Natural killer cell (primary cell): ENCODE measurements around the gene TBC1D7. TPM values are rescaled to one million over a fixed set of nuclear protein-coding genes. Genes with fewer than 3 reads are reported as not detected.

ENCODE experiments used
- ATAC-seq, 3 donors: fragments of 150-1000 bp in 2 of 3; fragments of 200-7000 bp in 1 of 3; cut with Tn5 transposase; 1 replicate in 1 of 3; 2 replicates in 2 of 3; pipeline ENCODE4 v1.10.0; 2021; ENCODE audit warnings: mild to moderate bottlenecking in 2 of 3, moderate library complexity in 2 of 3
- DNase-seq, 2 donors: peaks; one replicate each; pipeline versions ENCODE4 v3.0.0 to v3.0.0-alpha.2; 2013 to 2021; ENCODE audit warnings: mixed read lengths in 1 of 2
- H3K27ac ChIP-seq: one replicate; pipeline ENCODE4 v1.5.1; 2013; ENCODE audit warnings: mild to moderate bottlenecking, low read length
- H3K27me3 ChIP-seq: one replicate; pipeline ENCODE4 v1.6.1; 2013; ENCODE audit warnings: low read length; ENCODE audit not compliant: control insufficient read depth, insufficient read depth
- H3K36me3 ChIP-seq: one replicate; pipeline ENCODE4 v1.6.1; 2013; ENCODE audit warnings: low read length; ENCODE audit not compliant: control insufficient read depth, insufficient read depth
- H3K4me1 ChIP-seq: one replicate; pipeline ENCODE4 v1.6.1; 2013; ENCODE audit warnings: low read length; ENCODE audit not compliant: control insufficient read depth, insufficient read depth
- H3K4me3 ChIP-seq: one replicate; pipeline ENCODE4 v1.5.1; 2013; ENCODE audit warnings: low read length
- H3K9me3 ChIP-seq: one replicate; pipeline ENCODE4 v1.6.1; 2013; ENCODE audit warnings: low read length; ENCODE audit not compliant: control insufficient read depth, insufficient read depth
- H3K27ac Mint-ChIP-seq, 2 donors: one replicate each; pipeline ENCODE4 v1.8.0; 2022; ENCODE audit warnings: mild to moderate bottlenecking in 2 of 2, mixed read lengths in 2 of 2, moderate library complexity in 1 of 2
- H3K27me3 Mint-ChIP-seq, 2 donors: one replicate each; pipeline ENCODE4 v1.8.0; 2022; ENCODE audit warnings: low read depth in 2 of 2, mixed read lengths in 2 of 2
- H3K36me3 Mint-ChIP-seq: one replicate; pipeline ENCODE4 v1.8.0; 2022; ENCODE audit warnings: mixed read lengths
- H3K4me1 Mint-ChIP-seq, 2 donors: one replicate each; pipeline ENCODE4 v1.8.0; 2022; ENCODE audit warnings: mixed read lengths in 2 of 2
- H3K4me3 Mint-ChIP-seq: one replicate; pipeline ENCODE4 v1.8.0; 2022; ENCODE audit warnings: mild to moderate bottlenecking, moderate library complexity, mixed read lengths
- H3K9me3 Mint-ChIP-seq, 2 donors: one replicate each; pipeline ENCODE4 v1.8.0; 2022; ENCODE audit warnings: mixed read lengths in 2 of 2
- WGBS: methylation state at CpG from one replicate; pipeline ENCODE4 v1.1.7; 2013; ENCODE audit warnings: missing lambda C conversion rate; ENCODE audit not compliant: insufficient coverage; 5-methylcytosine and 5-hydroxymethylcytosine counted together
- intact Hi-C: fragments of 100-400 bp; cut with micrococcal nuclease; formaldehyde crosslinking; loops from one replicate; pipeline ENCODE4 v1.14.2; 2022
- total RNA-seq, 4 donors: library from RNA; stranded (reverse); fragments of 120-200 nt in 1 of 4; gene quantifications; one replicate each; pipeline versions ENCODE4 v1.2.3 to v1.2.4, GENCODE V29; 2013 to 2022
- TF ChIP-seq, protein P1 (sequence below): fragments of 200-600 bp; IDR thresholded peaks from one replicate; pipeline ENCODE4 v1.8.0; 2022; ENCODE audit warnings: antibody characterized with exemption

TBC1D7 gene
- total RNA-seq, 3 donors from 2014 or later (not counting 1 experiment from before 2014, with no cell fraction given), result 20.1 to 29.7 (median 24.3) TPM

DNA sequence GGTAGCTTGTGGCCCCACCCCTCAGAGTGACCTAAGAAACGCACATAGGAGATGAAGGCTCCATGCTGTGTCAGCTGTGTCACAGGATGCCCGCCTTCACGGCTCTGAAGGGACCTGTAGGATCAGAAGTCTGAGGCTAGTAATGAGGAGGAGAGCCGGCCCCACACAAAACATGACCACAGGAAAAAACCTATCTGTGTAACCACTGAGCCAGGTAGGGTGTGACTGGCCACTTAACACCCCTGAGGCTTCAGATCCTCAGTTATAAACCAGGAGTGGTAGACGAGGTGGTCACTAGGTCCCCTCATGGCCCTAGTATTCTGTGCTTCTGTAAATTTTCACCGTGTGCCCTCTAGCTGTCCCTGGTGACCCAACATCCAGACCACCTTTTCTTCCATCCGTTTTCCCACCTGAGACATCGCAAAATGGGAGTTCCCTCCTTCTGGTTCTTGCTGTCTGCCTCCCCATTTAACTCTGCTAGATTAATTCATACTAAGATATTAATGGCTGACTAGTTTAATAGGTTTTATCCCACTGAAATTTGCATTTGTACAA is 52.8 kb downstream of the TBC1D7 start:
- Histone ChIP-seq H3K9me3 (no peaks in the 10 kb centered on the region), H3K36me3 (no peaks in the 10 kb centered on the region), H3K4me3 (no peak overlapping the region), H3K27ac (peak overlapping the region; percentile 21), H3K4me1 (peaks cover 36% of the 10 kb centered on the region), H3K27me3 (no peaks in the 10 kb centered on the region)
- H3K4me3 Mint-ChIP-seq, result no peak overlapping the region
- peaks cover 16 to 34% of the 10 kb centered on the region in 2 donors for H3K4me1 Mint-ChIP-seq
- H3K36me3 Mint-ChIP-seq, result no peaks in the 10 kb centered on the region
- no peaks in the 10 kb centered on the region for H3K9me3 Mint-ChIP-seq
- H3K27ac Mint-ChIP-seq, result peak overlapping the region; percentile 64 to 86
- ATAC-seq (no peak), DNase-seq (no peak)
- WGBS, result 69% methylated on average over 8 of the region's 8 CpGs
- intact Hi-C loops, result no loop called here
- TF ChIP-seq, protein P1, sequence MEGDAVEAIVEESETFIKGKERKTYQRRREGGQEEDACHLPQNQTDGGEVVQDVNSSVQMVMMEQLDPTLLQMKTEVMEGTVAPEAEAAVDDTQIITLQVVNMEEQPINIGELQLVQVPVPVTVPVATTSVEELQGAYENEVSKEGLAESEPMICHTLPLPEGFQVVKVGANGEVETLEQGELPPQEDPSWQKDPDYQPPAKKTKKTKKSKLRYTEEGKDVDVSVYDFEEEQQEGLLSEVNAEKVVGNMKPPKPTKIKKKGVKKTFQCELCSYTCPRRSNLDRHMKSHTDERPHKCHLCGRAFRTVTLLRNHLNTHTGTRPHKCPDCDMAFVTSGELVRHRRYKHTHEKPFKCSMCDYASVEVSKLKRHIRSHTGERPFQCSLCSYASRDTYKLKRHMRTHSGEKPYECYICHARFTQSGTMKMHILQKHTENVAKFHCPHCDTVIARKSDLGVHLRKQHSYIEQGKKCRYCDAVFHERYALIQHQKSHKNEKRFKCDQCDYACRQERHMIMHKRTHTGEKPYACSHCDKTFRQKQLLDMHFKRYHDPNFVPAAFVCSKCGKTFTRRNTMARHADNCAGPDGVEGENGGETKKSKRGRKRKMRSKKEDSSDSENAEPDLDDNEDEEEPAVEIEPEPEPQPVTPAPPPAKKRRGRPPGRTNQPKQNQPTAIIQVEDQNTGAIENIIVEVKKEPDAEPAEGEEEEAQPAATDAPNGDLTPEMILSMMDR, result no peak
- H3K27me3 Mint-ChIP-seq, result peaks cover 4 to 8% of the 10 kb centered on the region in 2 donors

DNA sequence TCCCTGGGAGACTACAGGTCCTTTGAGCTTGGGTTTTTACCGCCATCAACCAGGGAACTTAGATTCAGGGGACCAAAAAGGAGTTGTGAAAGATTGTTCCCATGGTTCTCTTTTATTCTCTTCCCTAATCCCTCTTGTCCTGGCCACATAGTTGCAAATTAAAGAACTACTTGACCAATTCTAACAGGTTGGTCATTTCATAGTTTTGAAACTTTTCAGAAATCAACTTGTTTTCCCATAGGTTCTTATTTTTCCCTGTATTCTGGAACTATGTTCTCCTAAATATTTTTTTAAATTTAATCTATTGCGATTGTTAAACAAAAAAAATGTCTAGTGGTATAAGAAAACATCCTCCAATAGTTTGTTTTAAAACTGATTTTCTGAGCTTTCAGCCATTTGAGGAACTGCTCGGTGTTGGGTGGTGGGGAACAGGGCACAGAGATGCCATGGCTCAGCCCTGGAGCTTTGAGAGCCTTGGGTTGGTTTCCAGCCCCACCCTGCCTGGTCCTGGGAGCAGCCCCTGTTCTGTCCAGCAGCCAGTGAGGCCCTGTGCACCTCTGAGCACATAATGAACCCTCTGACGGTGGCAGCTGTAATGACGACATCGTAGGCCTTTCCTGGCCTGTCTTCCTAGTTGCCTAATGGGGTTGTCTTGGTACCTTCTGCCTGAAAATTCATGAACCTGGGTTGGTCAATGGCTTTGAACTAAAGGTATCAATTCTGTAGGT is 53.5 kb downstream of the TBC1D7 start:
- Mint-ChIP-seq H3K36me3 (no peaks in the 10 kb centered on the region), H3K4me3 (no peak overlapping the region), H3K4me1 (peaks cover 16 to 34% of the 10 kb centered on the region in 2 donors), H3K27ac (peak overlapping the region; percentile 64 to 86), H3K27me3 (peaks cover 5 to 8% of the 10 kb centered on the region in 2 donors), H3K9me3 (no peaks in the 10 kb centered on the region)
- ATAC-seq (no peak), DNase-seq (no peak)
- H3K27me3 ChIP-seq, result no peaks in the 10 kb centered on the region
- intact Hi-C loops, result no loop called here
- no peaks in the 10 kb centered on the region for H3K36me3 ChIP-seq
- peak overlapping the region; percentile 35 for H3K4me3 ChIP-seq
- H3K27ac ChIP-seq, result peak overlapping the region; percentile 73
- no peaks in the 10 kb centered on the region for H3K9me3 ChIP-seq
- TF ChIP-seq, protein P1, result no peak
- WGBS, result 65% methylated on average over 5 of the region's 6 CpGs
- H3K4me1 ChIP-seq, result peaks cover 36% of the 10 kb centered on the region

DNA sequence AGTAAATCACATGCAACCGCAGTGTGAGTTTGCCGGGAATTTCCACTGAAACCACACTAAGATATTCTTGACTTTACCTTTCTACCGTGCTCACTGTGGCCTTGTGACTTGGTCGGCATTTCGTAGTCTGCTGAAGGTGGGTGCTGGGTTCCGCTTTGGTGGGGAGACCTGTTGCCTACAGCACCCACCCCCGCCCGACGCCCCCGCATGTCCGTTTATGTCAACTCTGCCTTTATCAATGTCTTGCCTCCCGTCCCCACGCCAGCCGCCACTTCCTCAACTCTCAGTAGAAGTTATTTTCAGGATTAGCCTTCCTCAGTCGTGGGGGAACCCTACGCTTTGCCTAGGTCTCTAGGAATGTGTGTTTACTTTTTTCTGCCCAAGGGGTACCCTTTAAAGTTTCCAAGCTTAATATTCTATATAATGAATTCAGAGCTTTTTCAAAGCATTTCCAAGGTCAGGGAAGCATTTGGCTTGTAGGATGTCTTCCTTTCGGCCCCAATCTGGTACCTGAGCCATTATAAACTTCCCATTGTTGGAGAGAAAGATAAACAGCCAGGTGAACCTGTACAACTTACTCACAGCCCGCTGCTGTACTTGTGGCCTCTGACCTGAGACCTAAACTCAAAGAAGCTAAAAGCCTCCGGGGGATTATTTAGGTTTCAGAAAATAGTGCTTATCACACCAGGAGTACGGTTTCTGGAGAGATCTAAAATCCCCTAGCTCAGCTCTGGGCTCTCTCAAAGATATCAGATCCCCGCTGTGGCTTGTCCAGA is 54.2 kb downstream of the TBC1D7 start:
- intact Hi-C loops, result no loop called here
- Histone ChIP-seq H3K36me3 (no peaks in the 10 kb centered on the region), H3K9me3 (no peaks in the 10 kb centered on the region), H3K4me3 (peak overlapping the region; percentile 35), H3K4me1 (peaks cover 36% of the 10 kb centered on the region), H3K27me3 (no peaks in the 10 kb centered on the region), H3K27ac (peak overlapping the region; percentile 73)
- Mint-ChIP-seq H3K36me3 (no peaks in the 10 kb centered on the region), H3K27me3 (peaks cover 7 to 8% of the 10 kb centered on the region in 2 donors), H3K27ac (peak overlapping the region; percentile 64 to 86), H3K4me1 (peaks cover 16 to 34% of the 10 kb centered on the region in 2 donors), H3K9me3 (no peaks in the 10 kb centered on the region), H3K4me3 (peak overlapping the region; percentile 66)
- TF ChIP-seq, protein P1, result no peak
- DNase-seq, result peak; percentile 47 to 84
- peak; percentile 85 to 95 (median 91) for ATAC-seq
- WGBS, result 11% methylated on average over 19 of the region's 21 CpGs
